B cell (primary cell): ENCODE results near the gene MUTYH. TPM values are rescaled to one million over a fixed set of nuclear protein-coding genes. Genes with fewer than 3 reads are reported as not detected.

Experiments used
- ATAC-seq: fragments of 200-7000 bp; cut with Tn5 transposase; one replicate; pipeline ENCODE4 v1.10.0; 2021; ENCODE audit warnings: low read depth, mild to moderate bottlenecking, moderate number of reproducible peaks, moderate library complexity
- CTCF ChIA-PET: fragments of 350-600 bp; sonication (Branson Sonifier 250); formaldehyde crosslinking; loops from one replicate; lab custom pipeline; 2021; ENCODE audit warnings: antibody characterized with exemption, inconsistent platforms; lab: Charles Lee
- POLR2A ChIA-PET: fragments of 350-600 bp; sonication (Branson Sonifier 250); formaldehyde crosslinking; loops from one replicate; lab custom pipeline; 2021; ENCODE audit warnings: antibody characterized with exemption; lab: Charles Lee
- DNase-seq: peaks from one replicate; pipeline ENCODE4 v3.0.0; 2013
- H2AFZ ChIP-seq: 2 replicates; pipeline ENCODE4 v1.6.1; 2012; ENCODE audit warnings: mild to moderate bottlenecking, low read depth, low read length; ENCODE audit not compliant: insufficient read depth, poor library complexity, severe bottlenecking
- H3K27ac ChIP-seq, 2 donors: 1 replicate in 1 of 2; 2 replicates in 1 of 2; pipeline ENCODE4 v1.5.1; 2012 to 2013; ENCODE audit warnings: low read length in 2 of 2, mild to moderate bottlenecking in 2 of 2, moderate library complexity in 1 of 2
- H3K27me3 ChIP-seq, 4 experiments: fragments of 200-600 bp in 1 of 4; sonication (generic) in 1 of 4; replicated peaks in 1 of 4; 1 replicate in 2 of 4; 2 replicates in 2 of 4; pipeline versions ENCODE4 v1.6.1 to v1.7.0; 2013 to 2016; ENCODE audit warnings: low read length in 3 of 4, mild to moderate bottlenecking in 2 of 4, mixed read lengths in 1 of 4, moderate library complexity in 1 of 4; ENCODE audit not compliant: insufficient read depth in 4 of 4, control insufficient read depth in 3 of 4; ENCODE audit errors: control extremely low read depth in 1 of 4
- H3K36me3 ChIP-seq, 2 experiments: replicated peaks in 1 of 2; 1 replicate in 1 of 2; 2 replicates in 1 of 2; pipeline versions ENCODE4 v1.6.1 to v1.7.1; 2013; ENCODE audit warnings: low read length in 1 of 2; ENCODE audit not compliant: insufficient read depth in 2 of 2, control insufficient read depth in 1 of 2; ENCODE audit errors: control extremely low read depth in 1 of 2, extremely low read depth in 1 of 2
- H3K4me1 ChIP-seq, 2 donors: fragments of 200-600 bp in 1 of 2; sonication (generic) in 1 of 2; 1 replicate in 1 of 2; 2 replicates in 1 of 2; pipeline versions ENCODE4 v1.5.1 to v1.6.1; 2013 to 2017; ENCODE audit warnings: low read length in 2 of 2; ENCODE audit not compliant: control insufficient read depth in 2 of 2, insufficient read depth in 2 of 2
- H3K4me2 ChIP-seq: replicated peaks from 2 replicates; pipeline ENCODE3; 2012; ENCODE audit warnings: mild to moderate bottlenecking, low read depth, low read length; ENCODE audit not compliant: poor library complexity, severe bottlenecking
- H3K4me3 ChIP-seq, 5 experiments: fragments of 200-600 bp in 1 of 5; sonication (generic) in 1 of 5; 1 replicate in 3 of 5; 2 replicates in 2 of 5; pipeline versions ENCODE4 v1.5.1 to v1.7.0; 2011 to 2016; ENCODE audit warnings: low read length in 4 of 5, mild to moderate bottlenecking in 4 of 5, low read depth in 2 of 5, control low read depth in 1 of 5, moderate library complexity in 1 of 5; ENCODE audit not compliant: insufficient read depth in 1 of 5; ENCODE audit errors: control extremely low read depth in 1 of 5, extremely low read depth in 1 of 5
- H3K79me2 ChIP-seq: fragments of 200-600 bp; sonication (generic); one replicate; pipeline ENCODE4 v1.6.0; 2016; ENCODE audit warnings: low read length; ENCODE audit not compliant: control insufficient read depth, insufficient read depth
- H3K9ac ChIP-seq: fragments of 200-600 bp; sonication (generic); 2 replicates; pipeline ENCODE4 v1.6.1; 2017; ENCODE audit warnings: mild to moderate bottlenecking, low read length, moderate library complexity
- H3K9me3 ChIP-seq, 3 donors: one replicate each; pipeline versions ENCODE4 v1.6.1 to v1.7.1; 2013; ENCODE audit warnings: low read length in 2 of 3; ENCODE audit not compliant: control insufficient read depth in 2 of 3, insufficient read depth in 1 of 3; ENCODE audit errors: control extremely low read depth in 1 of 3
- H4K20me1 ChIP-seq: 2 replicates; pipeline ENCODE4 v1.6.0; 2012; ENCODE audit warnings: mild to moderate bottlenecking, low read length; ENCODE audit not compliant: insufficient read depth, control insufficient read depth, poor library complexity, severe bottlenecking
- H3K27ac Mint-ChIP-seq: one replicate; pipeline ENCODE4 v1.8.0; 2021; ENCODE audit warnings: mixed read lengths
- H3K27me3 Mint-ChIP-seq: one replicate; pipeline ENCODE4 v1.8.0; 2021; ENCODE audit warnings: mixed read lengths
- H3K4me1 Mint-ChIP-seq: one replicate; pipeline ENCODE4 v1.8.0; 2021; ENCODE audit warnings: mixed read lengths
- H3K4me3 Mint-ChIP-seq: one replicate; pipeline ENCODE4 v1.8.0; 2021; ENCODE audit warnings: mixed read lengths
- H3K9me3 Mint-ChIP-seq: one replicate; pipeline ENCODE4 v1.8.0; 2022; ENCODE audit warnings: mixed read lengths; ENCODE audit not compliant: insufficient read depth
- CTCF ChIP-seq: fragments of 200-600 bp; IDR thresholded peaks from one replicate; pipeline ENCODE4 v1.8.0; 2022; ENCODE audit warnings: antibody characterized with exemption, mild to moderate bottlenecking
- EZH2 ChIP-seq: IDR thresholded peaks from 2 replicates; pipeline ENCODE4 v1.6.1; 2012; ENCODE audit warnings: borderline replicate concordance, low read depth, mild to moderate bottlenecking, moderate library complexity, low read length; ENCODE audit not compliant: insufficient read depth, poor library complexity, severe bottlenecking
- WGBS: methylation state at CpG from one replicate; pipeline ENCODE4 v1.1.5; 2013; ENCODE audit warnings: missing lambda C conversion rate; ENCODE audit not compliant: insufficient coverage; 5-methylcytosine and 5-hydroxymethylcytosine counted together
- intact Hi-C: fragments of 100-400 bp; cut with micrococcal nuclease; formaldehyde crosslinking; loops from one replicate; pipeline ENCODE4 v1.10.0; 2022
- polyA plus RNA-seq: library from polyadenylated mRNA; depleted of rRNA; stranded (reverse); fragments of >200 nt; gene quantifications from 2 replicates; pipeline ENCODE4 v1.2.3, GENCODE V29; 2012
- total RNA-seq, 2 donors: library from RNA; stranded (reverse); fragments of 120-200 nt in 1 of 2; gene quantifications; 1 replicate in 1 of 2; 2 replicates in 1 of 2; pipeline versions ENCODE4 v1.2.3 to v1.2.4, GENCODE V29; 2013 to 2022

MUTYH gene
- total and polyA plus RNA-seq, 2 donors (not counting 1 experiment from before 2014, with no cell fraction given): 65.0 to 68.5 TPM

DNA sequence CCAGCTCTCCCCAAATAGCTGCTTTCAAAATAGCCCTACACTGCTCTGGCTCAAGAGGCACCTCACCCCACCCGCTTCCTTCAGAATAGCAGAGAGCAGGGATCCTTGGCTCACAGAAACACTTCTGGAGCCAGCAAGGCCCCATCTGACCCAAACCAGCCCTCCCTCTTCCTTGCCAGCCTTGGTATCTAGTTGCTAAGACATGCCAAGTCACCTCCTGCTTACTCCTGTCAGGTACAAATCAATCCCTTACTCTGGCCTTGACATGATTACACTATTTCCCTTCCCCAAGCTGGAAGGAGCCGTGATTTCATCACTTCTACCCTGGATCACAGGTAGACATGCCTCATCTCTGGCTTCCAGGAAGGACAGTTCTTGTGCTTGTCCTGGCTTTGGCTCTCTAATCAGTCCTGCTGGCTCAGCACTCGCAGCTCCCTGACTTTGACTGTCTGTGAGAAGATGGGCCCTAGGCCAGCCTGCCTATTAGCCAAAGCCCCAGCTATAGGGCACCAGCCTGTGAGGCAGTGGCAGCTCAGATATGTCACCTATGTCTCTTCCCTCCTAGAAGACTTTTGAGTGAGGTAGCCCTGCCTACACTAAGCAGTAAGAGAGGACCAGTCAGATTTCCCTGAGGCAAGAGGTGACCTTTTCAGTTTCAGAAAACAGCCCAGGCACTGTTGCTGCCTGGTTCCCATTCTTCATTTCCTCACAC lies 8.9 kb upstream of the MUTYH start:
- H3K27ac Mint-ChIP-seq: peak overlapping the region; percentile 15
- POLR2A ChIA-PET: interaction anchor here (0.7 to 1.4 kb wide), 2 partner anchors 10 to 404 kb away, joined by 3 to 5 read pairs; partner anchors contain the start of genes MUTYH and TOE1
- intact Hi-C loops: no loop called here
- no peaks in the 10 kb centered on the region for H3K79me2 ChIP-seq
- no peaks in the 10 kb centered on the region for H3K4me1 Mint-ChIP-seq
- no peaks in the 10 kb centered on the region for H3K27me3 Mint-ChIP-seq
- no peaks in the 10 kb centered on the region for H3K9me3 Mint-ChIP-seq
- H3K9ac ChIP-seq: no peak overlapping the region
- no peaks in the 10 kb centered on the region for H3K4me1 ChIP-seq
- peaks cover 0 to 30% of the 10 kb centered on the region in 2 experiments for H3K36me3 ChIP-seq
- H3K4me2 ChIP-seq: no peak overlapping the region
- H3K4me3 Mint-ChIP-seq: no peak overlapping the region
- H4K20me1 ChIP-seq: peaks cover 10% of the 10 kb centered on the region
- H3K27ac ChIP-seq: no peak overlapping the region
- no peaks in the 10 kb centered on the region for H3K27me3 ChIP-seq
- ATAC-seq: no peak
- no peak overlapping the region for H2AFZ ChIP-seq
- H3K9me3 ChIP-seq: no peaks in the 10 kb centered on the region
- WGBS: 97% methylated on average over 3 of the region's 3 CpGs
- CTCF ChIA-PET: interaction anchor here (1.5 to 3.6 kb wide), 4 partner anchors 9 to 144 kb away, joined by 4 to 14 read pairs (median 10); partner anchors contain the start of genes MUTYH and TOE1
- TF ChIP-seq EZH2: no peak
- TF ChIP-seq CTCF: no peak
- no peak overlapping the region for H3K4me3 ChIP-seq
- no peak for DNase-seq

DNA sequence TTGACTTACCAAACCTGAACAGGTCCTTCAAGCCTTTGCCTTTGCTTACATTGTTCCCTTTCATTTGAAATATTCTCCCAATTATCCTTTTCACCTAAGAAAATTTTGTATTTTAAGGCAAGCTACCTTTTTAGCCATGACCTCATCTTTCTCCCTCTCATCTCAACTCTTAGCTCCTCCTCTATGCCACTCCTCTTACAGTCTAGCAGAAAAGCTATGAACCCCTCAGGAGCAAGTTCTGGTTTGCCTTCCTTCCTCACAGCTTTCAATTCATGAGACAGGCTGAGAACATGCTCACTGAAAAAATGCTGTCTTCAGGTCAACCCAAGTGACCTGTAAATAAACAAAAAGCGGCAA lies 8.3 kb upstream of the MUTYH start:
- DNase-seq: no peak
- Mint-ChIP-seq H3K27me3 (no peaks in the 10 kb centered on the region), H3K4me1 (no peaks in the 10 kb centered on the region), H3K27ac (peak overlapping the region; percentile 47), H3K9me3 (no peaks in the 10 kb centered on the region), H3K4me3 (no peak overlapping the region)
- Histone ChIP-seq H3K4me1 (no peaks in the 10 kb centered on the region), H4K20me1 (peaks cover 10% of the 10 kb centered on the region), H3K27ac (no peak overlapping the region), H3K4me3 (no peak overlapping the region), H3K27me3 (no peaks in the 10 kb centered on the region), H3K9ac (no peak overlapping the region), H3K79me2 (no peaks in the 10 kb centered on the region), H2AFZ (no peak overlapping the region), H3K9me3 (no peaks in the 10 kb centered on the region), H3K4me2 (no peak overlapping the region), H3K36me3 (peaks cover 0 to 31% of the 10 kb centered on the region in 2 experiments)
- ATAC-seq: no peak
- intact Hi-C loops: no loop called here
- TF ChIP-seq CTCF (no peak), EZH2 (no peak)
- ChIA-PET CTCF (interaction anchor here (1.5 to 3.6 kb wide), 5 partner anchors 9 to 619 kb away, joined by 3 to 14 read pairs (median 5); partner anchors contain the start of genes MUTYH and TOE1), POLR2A (interaction anchor here (0.7 to 1.4 kb wide), 2 partner anchors 9 to 404 kb away, joined by 3 to 5 read pairs; partner anchors contain the start of genes MUTYH and TOE1)
- 93% methylated on average over 1 of the region's 1 CpG for WGBS
